Right lobe of liver (tissue), 6 donors: Measurements from ENCODE around the gene ZBED3. TPM values are rescaled to one million over a fixed set of nuclear protein-coding genes. Genes with fewer than 3 reads are reported as not detected.

Source experiments
- ATAC-seq, 4 donors: fragments of 200-7000 bp; cut with Tn5 transposase; one replicate each; pipeline ENCODE4 v1.9.1; 2020; ENCODE audit warnings: mild to moderate bottlenecking in 4 of 4, moderate library complexity in 4 of 4
- DNase-seq, 3 donors: peaks; one replicate each; pipeline ENCODE4 v3.0.0-alpha.2; 2020
- H3K27ac ChIP-seq, 3 donors: fragments of 200-600 bp; one replicate each; pipeline ENCODE4 v1.8.0; 2022
- H3K27me3 ChIP-seq, 2 donors: fragments of 200-600 bp; one replicate each; pipeline ENCODE4 v1.8.0; 2022
- H3K36me3 ChIP-seq, 4 donors: fragments of 200-600 bp; sonication (generic) in 1 of 4; one replicate each; pipeline versions ENCODE4 v1.5.1 to v1.8.0; 2017 to 2022; ENCODE audit warnings: control low read depth in 1 of 4
- H3K4me1 ChIP-seq, 4 donors: fragments of 200-600 bp; sonication (generic) in 1 of 4; one replicate each; pipeline versions ENCODE4 v1.5.1 to v1.8.0; 2017 to 2022; ENCODE audit warnings: control low read depth in 1 of 4
- H3K4me3 ChIP-seq, 3 donors: fragments of 200-600 bp; one replicate each; pipeline ENCODE4 v1.8.0; 2022
- H3K9me3 ChIP-seq, 4 donors: fragments of 200-600 bp; sonication (generic) in 1 of 4; one replicate each; pipeline versions ENCODE4 v1.5.1 to v1.8.0; 2017 to 2022; ENCODE audit warnings: control low read depth in 1 of 4
- POLR2A ChIP-seq: fragments of 450-650 bp; IDR thresholded peaks from one replicate; pipeline ENCODE4 v1.6.1; 2017; ENCODE audit warnings: antibody characterized with exemption, mild to moderate bottlenecking
- WGBS: methylation state at CpG from one replicate; pipeline ENCODE4 v1.1.6; 2018; ENCODE audit warnings: low coverage, low lambda C conversion rate; ENCODE audit not compliant: insufficient coverage; ENCODE audit errors: missing lambda C conversion rate; 5-methylcytosine and 5-hydroxymethylcytosine counted together
- intact Hi-C, 2 donors: fragments of 100-400 bp; cut with DNase I; formaldehyde crosslinking; loops; one replicate each; pipeline versions ENCODE4 v1.11.2 to v1.14.1; 2022
- total RNA-seq, 6 experiments: library from RNA; depleted of rRNA in 2 of 6; stranded (reverse); fragments of >200 nt in 2 of 6; fragmentation: NEBNext Ultra II Directional in 3 of 6; extraction: Animal tissue kit (Norgen Biotek cat#: 25700) in 3 of 6; gene quantifications; one replicate each; pipeline versions ENCODE4 v1.1.0 to v1.2.4, GENCODE V29; 2016 to 2023
- TF ChIP-seq, protein P1 (sequence below), 4 donors: fragments of 200-600 bp in 3 of 4; fragments of 450-650 bp in 1 of 4; IDR thresholded peaks; one replicate each; pipeline versions ENCODE4 v1.5.1 to v1.8.0; 2016 to 2022; ENCODE audit warnings: antibody characterized with exemption in 4 of 4, mild to moderate bottlenecking in 2 of 4
- donor health status: DM: no; HTN: yes; CAD: no.
- donor health status: DM: no; HTN: no; CAD: no.
- donor health status: DM: no; HTN: no; CAD: no.
- donor health status: DM: no; HTN: yes; CAD: no.
- donor health status: DM: no; HTN: yes; CAD: no.

ZBED3 gene
- total RNA-seq, 6 experiments from 2014 or later: 3.6 to 29.4 (median 11.0) TPM

DNA sequence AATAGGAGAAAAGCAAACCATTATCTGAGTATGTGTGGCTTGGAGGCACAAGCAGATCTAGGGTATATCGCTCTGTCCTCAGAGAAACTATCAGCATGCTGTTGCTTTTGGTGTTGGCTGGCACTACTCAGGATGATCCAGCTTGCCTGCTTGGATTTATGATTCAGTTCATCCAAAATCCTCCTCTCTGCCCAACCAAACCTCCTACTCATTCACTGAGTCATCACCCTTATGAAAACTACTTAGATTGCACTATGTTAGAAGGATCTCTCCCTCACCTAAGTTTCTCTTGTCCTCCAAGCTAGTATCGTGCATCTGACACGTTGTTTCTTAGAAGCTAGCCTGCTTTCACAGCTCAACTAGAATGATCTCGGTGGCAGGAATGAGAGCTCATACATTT lies 14.2 kb upstream of the ZBED3 start:
- WGBS: 94% methylated on average over 3 of the region's 4 CpGs
- intact Hi-C loops: no loop called here
- Histone ChIP-seq H3K9me3 (no peaks in the 10 kb centered on the region), H3K4me1 (no peaks in the 10 kb centered on the region), H3K27me3 (no peaks in the 10 kb centered on the region), H3K27ac (no peak overlapping the region), H3K36me3 (no peaks in the 10 kb centered on the region), H3K4me3 (no peak overlapping the region)
- TF ChIP-seq, protein P1, sequence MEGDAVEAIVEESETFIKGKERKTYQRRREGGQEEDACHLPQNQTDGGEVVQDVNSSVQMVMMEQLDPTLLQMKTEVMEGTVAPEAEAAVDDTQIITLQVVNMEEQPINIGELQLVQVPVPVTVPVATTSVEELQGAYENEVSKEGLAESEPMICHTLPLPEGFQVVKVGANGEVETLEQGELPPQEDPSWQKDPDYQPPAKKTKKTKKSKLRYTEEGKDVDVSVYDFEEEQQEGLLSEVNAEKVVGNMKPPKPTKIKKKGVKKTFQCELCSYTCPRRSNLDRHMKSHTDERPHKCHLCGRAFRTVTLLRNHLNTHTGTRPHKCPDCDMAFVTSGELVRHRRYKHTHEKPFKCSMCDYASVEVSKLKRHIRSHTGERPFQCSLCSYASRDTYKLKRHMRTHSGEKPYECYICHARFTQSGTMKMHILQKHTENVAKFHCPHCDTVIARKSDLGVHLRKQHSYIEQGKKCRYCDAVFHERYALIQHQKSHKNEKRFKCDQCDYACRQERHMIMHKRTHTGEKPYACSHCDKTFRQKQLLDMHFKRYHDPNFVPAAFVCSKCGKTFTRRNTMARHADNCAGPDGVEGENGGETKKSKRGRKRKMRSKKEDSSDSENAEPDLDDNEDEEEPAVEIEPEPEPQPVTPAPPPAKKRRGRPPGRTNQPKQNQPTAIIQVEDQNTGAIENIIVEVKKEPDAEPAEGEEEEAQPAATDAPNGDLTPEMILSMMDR (IDR thresholded peaks at IDR 0.05): no peak
- no peak for TF ChIP-seq POLR2A
- DNase-seq (no peak), ATAC-seq (no peak)

DNA sequence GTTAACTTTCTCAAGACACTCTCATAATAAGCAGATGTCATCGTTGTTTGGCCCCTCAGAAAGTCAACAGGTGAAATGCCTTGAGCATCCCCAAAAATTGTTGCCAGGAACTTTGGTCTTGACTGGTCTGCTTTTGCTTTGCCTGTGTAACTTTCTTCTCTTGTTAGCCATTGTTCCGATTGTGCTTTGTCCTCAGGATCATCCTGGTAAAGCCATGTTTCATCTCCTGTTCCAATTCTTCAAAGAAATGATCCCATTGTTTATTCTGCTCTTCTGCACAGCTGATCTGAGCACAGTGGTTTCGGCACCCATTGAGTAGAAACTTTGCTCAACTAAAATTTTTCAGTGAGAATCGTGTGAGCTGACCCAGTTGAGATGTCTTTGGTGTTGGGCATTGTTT lies 8.1 kb upstream of the ZBED3 start:
- TF ChIP-seq, protein P1 (IDR thresholded peaks at IDR 0.05): no peak
- no peak for TF ChIP-seq POLR2A
- no peak for DNase-seq
- Histone ChIP-seq H3K27ac (no peak overlapping the region), H3K4me1 (no peaks in the 10 kb centered on the region), H3K9me3 (no peaks in the 10 kb centered on the region), H3K36me3 (no peaks in the 10 kb centered on the region), H3K4me3 (no peak overlapping the region), H3K27me3 (no peaks in the 10 kb centered on the region)
- WGBS: 83% methylated on average over 4 of the region's 4 CpGs
- ATAC-seq: no peak
- intact Hi-C loops: no loop called here

DNA sequence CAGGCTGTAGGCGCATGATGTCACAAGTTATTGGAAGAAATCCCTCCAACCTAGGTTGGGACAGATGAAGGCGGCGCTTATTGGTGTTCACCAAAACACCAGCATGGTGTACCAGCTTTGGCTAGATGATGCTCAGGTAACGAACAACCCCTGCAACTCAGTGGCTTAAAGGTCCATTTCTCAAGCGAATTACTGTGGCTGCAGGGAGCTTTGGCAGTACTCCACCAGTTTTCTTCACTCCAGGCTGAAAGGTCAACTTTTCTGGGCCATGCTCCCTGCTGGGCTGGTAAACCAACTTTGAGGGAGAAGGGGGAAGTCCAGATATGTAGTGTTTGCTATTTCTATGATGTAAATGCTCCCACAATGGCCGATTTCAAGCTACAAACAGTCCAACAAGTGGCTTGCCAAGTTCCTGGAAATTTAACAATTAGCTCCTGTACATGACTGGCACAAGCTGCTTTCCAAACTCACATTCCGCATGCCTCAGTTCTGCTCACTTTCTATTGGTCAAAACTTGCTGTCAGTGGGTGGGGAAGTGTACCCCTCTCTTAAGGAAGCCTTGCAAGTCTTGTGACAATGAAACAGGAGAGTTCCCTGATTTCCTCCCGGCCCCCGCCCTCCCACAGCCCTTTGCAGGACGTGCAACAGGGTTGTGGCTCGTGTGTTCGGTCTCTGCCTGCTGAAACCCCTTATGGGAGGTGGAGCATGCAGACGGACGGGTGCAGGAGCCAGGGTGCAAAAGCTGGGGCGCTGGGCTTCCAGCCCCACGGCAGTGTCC lies 588 bp upstream of the ZBED3 start:
- Histone ChIP-seq H3K36me3 (no peaks in the 10 kb centered on the region), H3K27ac (peak overlapping the region; percentile 88 to 99 (median 98)), H3K27me3 (no peaks in the 10 kb centered on the region), H3K4me1 (peaks cover 0 to 8% (median 2%) of the 10 kb centered on the region in 4 donors), H3K4me3 (peak overlapping the region; percentile 59 to 82 (median 81)), H3K9me3 (no peaks in the 10 kb centered on the region)
- intact Hi-C loops: no loop called here
- TF ChIP-seq, protein P1 (IDR thresholded peaks at IDR 0.05): no peak
- no peak for TF ChIP-seq POLR2A
- ATAC-seq: peak; percentile 76 to 82 (median 78)
- peak; percentile 41 to 87 (median 69) for DNase-seq
- 9% methylated on average over 9 of the region's 16 CpGs for WGBS

DNA sequence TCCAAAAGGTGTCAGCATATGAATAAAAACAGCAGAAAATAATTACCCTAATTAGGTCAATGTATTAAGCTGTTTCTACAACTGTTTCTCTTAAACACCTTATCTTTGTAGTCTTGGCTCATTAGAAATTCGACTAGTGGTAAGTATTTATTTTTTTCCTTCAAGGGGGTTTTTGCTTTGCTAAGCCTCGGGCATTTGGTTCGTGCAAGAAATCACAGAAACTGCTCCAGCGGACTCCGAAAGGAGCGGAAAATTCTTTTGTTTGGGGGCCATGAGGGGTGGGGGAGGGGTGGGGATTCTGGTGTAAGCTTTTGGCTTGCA lies 757 bp downstream of the ZBED3 start:
- Histone ChIP-seq H3K27me3 (no peaks in the 10 kb centered on the region), H3K4me3 (peak overlapping the region; percentile 59 to 82 (median 81)), H3K36me3 (no peaks in the 10 kb centered on the region), H3K27ac (peak overlapping the region; percentile 88 to 99 (median 98)), H3K4me1 (peaks cover 0 to 8% (median 2%) of the 10 kb centered on the region in 4 donors), H3K9me3 (no peaks in the 10 kb centered on the region)
- WGBS: 1% methylated on average over 6 of the region's 6 CpGs
- DNase-seq: no peak
- intact Hi-C loops: no loop called here
- TF ChIP-seq, protein P1 (IDR thresholded peaks at IDR 0.05): no peak
- no peak for TF ChIP-seq POLR2A
- ATAC-seq: no peak
